MG63 (cell line): ENCODE data around the gene TBC1D22B. TPM values are rescaled to one million over a fixed set of nuclear protein-coding genes. Genes with fewer than 3 reads are reported as not detected.

Experiments
- DNase-seq: peaks from one replicate; pipeline ENCODE4 v3.0.0-alpha.2; 2020
- H3K27me3 ChIP-seq: fragments of 250-450 bp; sonication (Bioruptor Pico); 2 replicates; pipeline ENCODE4 v1.5.1; 2020; ENCODE audit warnings: mild to moderate bottlenecking, moderate library complexity
- H3K36me3 ChIP-seq: fragments of 250-450 bp; sonication (Bioruptor Pico); 2 replicates; pipeline ENCODE4 v1.5.1; 2020; ENCODE audit warnings: mild to moderate bottlenecking, moderate library complexity
- H3K4me3 ChIP-seq: fragments of 250-450 bp; sonication (Bioruptor Pico); 2 replicates; pipeline ENCODE4 v1.5.1; 2020; ENCODE audit warnings: mild to moderate bottlenecking, moderate library complexity
- H3K9me3 ChIP-seq: fragments of 250-450 bp; sonication (Bioruptor Pico); 2 replicates; pipeline ENCODE4 v1.5.1; 2020; ENCODE audit warnings: mild to moderate bottlenecking, moderate library complexity
- total RNA-seq: library from RNA; depleted of rRNA; stranded (reverse); fragments of >200 nt; shearing (Covaris generic); gene quantifications from 2 replicates; pipeline ENCODE4 v1.2.3, GENCODE V29; 2014; ENCODE audit warnings: low replicate concordance; rRNA removed

The TBC1D22B gene, protein sequence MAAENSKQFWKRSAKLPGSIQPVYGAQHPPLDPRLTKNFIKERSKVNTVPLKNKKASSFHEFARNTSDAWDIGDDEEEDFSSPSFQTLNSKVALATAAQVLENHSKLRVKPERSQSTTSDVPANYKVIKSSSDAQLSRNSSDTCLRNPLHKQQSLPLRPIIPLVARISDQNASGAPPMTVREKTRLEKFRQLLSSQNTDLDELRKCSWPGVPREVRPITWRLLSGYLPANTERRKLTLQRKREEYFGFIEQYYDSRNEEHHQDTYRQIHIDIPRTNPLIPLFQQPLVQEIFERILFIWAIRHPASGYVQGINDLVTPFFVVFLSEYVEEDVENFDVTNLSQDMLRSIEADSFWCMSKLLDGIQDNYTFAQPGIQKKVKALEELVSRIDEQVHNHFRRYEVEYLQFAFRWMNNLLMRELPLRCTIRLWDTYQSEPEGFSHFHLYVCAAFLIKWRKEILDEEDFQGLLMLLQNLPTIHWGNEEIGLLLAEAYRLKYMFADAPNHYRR
- 2.4 and 4.4 TPM in 2 replicates for total RNA-seq

DNA sequence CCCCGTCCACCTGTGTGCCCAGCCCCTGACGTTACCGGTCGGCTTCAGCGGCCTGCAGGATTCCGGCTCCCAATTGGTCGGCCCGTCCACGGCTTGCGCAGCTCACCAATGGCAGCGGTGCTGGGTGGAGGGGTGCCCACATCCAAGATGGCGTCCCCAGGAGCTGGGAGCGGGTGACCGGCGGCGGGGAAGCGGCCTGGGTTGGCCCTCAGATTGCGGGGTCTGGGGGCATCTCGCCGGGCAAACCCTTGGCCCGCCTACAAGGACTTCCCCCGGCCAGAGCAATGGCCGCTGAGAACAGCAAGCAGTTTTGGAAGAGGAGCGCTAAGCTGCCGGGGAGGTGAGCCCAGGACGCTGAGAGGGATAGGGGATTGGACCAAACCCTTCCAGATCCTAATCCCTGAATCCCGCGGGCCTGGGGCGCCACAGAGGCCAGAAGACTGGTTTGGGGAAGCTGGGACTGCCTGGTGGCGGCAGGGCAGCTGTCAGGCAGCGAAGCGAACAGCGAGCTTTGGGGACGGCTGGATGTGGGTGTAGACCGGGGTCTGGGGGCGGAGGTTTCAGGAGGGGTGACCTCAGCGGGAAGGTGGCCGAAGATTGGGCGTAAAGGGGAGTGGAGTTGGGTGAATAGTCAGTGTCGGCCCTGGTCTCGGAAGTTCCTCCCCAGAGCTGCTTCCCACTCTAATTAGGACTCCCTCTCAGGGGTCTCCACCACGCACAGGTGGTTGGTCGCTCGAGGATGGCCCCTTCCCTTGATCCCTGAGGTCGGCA is at the start of gene TBC1D22B, which contains the start of gene TMEM217:
TBC1D22B (plus strand) TSS at position 139 of the 771 bp plus-strand sequence; CDS start at position 285, 146 bp downstream.
TMEM217 (minus strand) TSS at position 511 of the 771 bp plus-strand sequence. CDS start 39,114 bp downstream, outside the sequence.
- no peaks in the 10 kb centered on the region for H3K36me3 ChIP-seq
- DNase-seq = peak; percentile 97
- no peaks in the 10 kb centered on the region for H3K27me3 ChIP-seq
- H3K4me3 ChIP-seq = peak within 1 kb of the TSS; percentile 85
- H3K9me3 ChIP-seq = no peaks in the 10 kb centered on the region

DNA sequence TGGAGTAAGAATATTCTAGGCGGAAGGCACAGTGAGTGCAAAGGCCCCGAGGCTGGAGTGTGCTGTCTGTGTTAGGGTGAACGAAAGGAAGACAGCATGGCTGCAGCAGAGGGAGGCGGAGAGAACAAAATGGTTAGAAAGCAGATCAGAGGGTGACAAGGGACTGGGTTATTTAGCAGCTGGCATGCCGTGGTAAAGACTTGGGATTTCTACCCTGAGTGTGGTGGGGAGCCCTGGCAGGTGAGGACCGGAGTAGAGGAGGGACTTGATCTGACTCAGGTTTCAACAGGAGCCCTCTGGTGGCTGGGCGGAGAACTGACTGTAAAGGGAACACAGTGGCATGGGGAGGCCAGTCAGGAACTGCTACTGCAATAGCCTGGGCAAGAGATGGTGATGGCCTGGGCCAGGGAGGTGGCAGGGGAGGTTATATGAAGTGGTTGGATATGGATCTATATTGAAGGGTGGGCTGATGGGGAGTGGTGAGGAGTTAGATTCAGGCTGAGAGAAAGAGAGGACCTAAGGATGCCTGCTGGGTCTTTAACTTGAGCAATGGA is 49.6 kb upstream of the TBC1D22B start:
- no peaks in the 10 kb centered on the region for H3K9me3 ChIP-seq
- no peak overlapping the region for H3K4me3 ChIP-seq
- peak; percentile 74 for DNase-seq
- H3K36me3 ChIP-seq = no peaks in the 10 kb centered on the region
- H3K27me3 ChIP-seq = no peaks in the 10 kb centered on the region

DNA sequence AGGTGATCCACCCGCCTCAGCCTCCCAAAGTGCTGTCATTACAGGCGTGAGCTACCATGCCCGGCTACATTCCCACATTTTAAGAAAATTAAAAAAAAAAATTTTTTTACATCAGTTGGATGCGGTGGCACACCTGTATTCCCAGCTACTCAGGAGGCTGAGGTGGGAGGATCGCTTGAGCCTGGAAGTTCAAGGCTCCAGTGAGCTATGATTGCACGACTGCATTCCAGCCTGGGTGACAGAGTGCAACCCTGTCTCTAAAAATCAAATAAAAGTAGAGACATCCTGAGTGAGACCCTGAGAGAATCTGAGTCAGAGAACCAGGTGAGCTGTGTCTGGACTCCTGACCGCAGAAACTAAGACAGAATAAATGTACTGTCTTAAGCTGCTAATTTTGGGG is 48.8 kb upstream of the TBC1D22B start:
- no peak for DNase-seq
- Histone ChIP-seq H3K9me3 (no peaks in the 10 kb centered on the region), H3K4me3 (no peak overlapping the region), H3K36me3 (no peaks in the 10 kb centered on the region), H3K27me3 (no peaks in the 10 kb centered on the region)

DNA sequence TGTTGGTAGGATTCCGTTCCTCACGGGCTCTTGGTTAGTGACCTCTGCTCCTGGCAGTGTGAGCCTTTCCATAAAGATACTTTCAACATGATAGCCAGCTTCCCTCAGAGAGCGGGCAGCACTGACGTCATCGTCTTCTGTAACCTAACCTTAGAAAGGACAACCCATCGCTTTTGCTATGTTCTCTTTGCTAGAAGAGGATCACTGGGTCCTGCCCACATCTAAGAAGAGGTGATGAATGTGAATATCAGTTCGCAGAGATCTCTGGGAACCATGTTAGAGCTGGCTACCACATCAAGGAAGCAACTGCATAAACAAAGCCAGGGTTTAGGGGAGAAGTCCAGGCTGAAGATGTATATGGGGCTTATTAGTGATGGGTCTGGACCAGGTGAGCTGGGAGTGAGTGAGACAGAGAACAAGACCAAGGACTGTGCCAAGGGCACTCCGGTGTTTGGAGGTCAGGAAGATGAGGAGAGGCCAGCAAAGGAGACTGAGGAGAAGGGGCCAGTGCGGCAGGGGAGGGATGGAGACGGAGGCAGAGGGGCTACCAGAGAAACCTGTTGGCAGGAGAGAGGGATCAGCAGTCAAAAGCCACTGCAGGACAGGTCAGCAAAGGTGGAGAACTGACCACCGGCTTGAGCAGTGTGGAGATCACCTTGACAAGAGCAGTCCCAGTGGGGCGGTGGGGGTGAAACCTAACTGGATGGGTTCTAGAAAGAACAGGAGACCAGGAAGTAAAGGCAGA is 47.9 kb upstream of the TBC1D22B start:
- DNase-seq = no peak

DNA sequence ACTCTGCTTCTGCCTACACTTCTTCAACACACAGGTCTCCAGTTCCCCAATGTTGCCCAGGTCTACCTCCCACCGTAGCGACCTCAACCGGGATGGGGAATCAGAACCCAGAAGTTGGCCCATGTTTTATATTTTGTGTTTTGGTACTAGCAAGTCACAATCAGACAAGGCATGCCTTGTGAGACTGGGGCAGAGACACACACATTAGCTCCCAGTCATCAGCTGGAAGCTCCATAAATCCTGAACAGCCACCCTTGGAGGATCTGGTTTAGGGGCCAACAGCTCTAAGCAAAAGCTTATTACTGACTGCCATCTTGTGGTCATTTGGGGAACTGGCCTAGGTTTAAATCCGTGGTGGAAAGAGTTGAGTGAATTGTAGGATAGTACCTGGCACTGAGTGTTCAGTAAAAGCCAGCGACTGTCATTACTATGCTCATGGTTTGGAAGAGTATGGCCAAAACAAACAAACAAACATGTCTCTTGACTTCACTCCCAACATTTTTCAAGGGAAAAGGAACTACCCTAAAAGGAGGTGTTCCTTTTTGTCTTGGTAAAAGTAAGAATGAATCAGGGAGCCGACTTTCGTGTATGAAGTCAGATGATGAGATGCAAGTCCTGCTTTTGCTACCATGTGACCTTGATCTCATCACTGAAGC is 47.1 kb upstream of the TBC1D22B start:
- Histone ChIP-seq H3K36me3 (no peaks in the 10 kb centered on the region), H3K4me3 (no peak overlapping the region), H3K9me3 (no peaks in the 10 kb centered on the region), H3K27me3 (no peaks in the 10 kb centered on the region)
- peak; percentile 64 for DNase-seq

More for the DNA sequence above, 47.9 kb upstream of the TBC1D22B start:
- no peaks in the 10 kb centered on the region for H3K9me3 ChIP-seq
- no peaks in the 10 kb centered on the region for H3K27me3 ChIP-seq
- no peaks in the 10 kb centered on the region for H3K36me3 ChIP-seq
- H3K4me3 ChIP-seq = no peak overlapping the region

DNA sequence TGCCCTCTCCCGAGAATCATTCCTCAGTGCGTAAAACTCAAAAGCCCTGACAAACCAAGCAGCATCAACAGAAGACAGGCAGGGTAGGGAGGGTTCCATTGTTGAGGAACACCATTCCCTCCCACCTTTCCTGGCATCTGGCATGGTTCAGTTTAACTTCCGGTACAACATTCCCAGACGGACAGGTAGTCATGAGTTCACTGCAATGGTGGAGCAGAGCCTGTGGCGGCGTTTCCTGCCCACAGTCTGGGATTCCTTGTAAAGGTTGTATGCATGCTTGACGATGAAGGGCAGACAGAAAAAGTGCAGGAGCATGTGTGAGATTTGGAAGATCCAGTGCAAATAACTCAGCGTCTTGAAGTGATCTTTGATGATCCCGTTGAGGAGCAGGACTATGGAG is 45.3 kb upstream of the TBC1D22B start:
- Histone ChIP-seq H3K36me3 (no peaks in the 10 kb centered on the region), H3K9me3 (no peaks in the 10 kb centered on the region), H3K27me3 (no peaks in the 10 kb centered on the region), H3K4me3 (no peak overlapping the region)
- no peak for DNase-seq

DNA sequence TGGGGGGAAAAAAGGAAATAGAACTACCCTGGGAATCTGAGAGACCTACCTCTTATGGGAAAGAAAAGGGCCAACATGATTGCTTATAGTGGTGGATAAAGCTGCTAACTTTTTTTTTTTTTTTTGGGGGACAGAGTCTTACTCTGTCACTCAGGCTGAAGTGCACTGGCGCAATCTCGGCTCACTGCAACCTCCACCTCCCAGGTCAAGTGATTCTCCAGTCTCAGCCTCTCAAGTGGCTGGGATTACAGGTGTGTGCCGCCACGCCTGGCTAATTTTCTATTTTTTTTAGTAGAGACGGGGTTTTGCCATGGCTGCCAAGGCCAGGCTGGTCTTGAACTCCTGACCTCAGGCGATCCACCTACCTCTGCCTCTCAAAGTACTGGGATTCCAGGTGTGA is 39.5 kb upstream of the TBC1D22B start:
- DNase-seq = no peak
- H3K9me3 ChIP-seq = no peaks in the 10 kb centered on the region
- no peaks in the 10 kb centered on the region for H3K27me3 ChIP-seq
- H3K4me3 ChIP-seq = no peak overlapping the region
- H3K36me3 ChIP-seq = no peaks in the 10 kb centered on the region

DNA sequence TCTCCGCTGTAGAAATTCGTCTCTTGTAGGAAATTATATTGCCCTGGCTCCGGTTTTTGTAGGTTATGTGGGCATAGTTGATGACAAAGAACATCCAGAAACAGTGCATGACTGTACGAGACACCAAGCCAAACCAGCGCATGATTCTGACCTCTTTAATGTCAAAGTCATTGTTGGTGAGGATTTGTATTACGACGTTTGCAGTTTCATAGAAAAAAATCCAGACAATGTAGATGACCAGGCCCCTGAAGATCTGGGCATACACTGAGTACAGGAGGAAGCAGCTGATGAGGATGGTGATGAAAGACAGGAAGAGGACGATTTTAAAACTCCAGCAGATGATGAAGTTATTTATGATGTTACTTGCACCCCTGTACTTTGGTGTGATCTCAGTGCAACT is 39.1 kb upstream of the TBC1D22B start:
- no peak for DNase-seq
- H3K4me3 ChIP-seq = no peak overlapping the region
- no peaks in the 10 kb centered on the region for H3K36me3 ChIP-seq
- H3K9me3 ChIP-seq = no peaks in the 10 kb centered on the region
- no peaks in the 10 kb centered on the region for H3K27me3 ChIP-seq

DNA sequence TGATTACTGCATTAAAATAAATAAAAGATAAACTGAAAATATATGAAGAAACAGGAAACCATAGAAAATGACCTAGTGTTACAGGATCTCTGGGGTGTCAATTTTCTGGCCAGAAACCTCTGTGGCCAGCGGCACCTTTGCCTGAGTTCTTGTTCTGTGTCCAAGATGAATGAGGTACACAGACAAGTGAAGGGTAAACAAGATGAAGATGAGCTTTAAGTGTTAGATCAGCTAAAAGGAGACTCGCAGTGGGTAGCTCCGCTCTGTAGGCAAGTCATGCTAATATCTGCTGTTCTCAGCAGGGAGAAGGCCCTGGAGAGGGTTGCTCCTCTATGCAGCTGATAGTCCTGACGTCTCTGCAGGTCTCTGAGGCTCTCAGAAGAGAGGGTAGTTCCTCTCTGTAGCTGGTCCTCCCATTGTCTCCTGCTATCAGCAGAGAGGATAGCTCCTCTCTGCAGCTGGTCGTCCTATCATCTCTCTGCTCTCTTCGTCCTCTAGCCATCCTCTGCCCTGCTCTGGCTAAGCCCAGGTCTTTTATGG is 35.9 kb upstream of the TBC1D22B start:
- Histone ChIP-seq H3K4me3 (no peak overlapping the region), H3K36me3 (no peaks in the 10 kb centered on the region), H3K27me3 (no peaks in the 10 kb centered on the region), H3K9me3 (no peaks in the 10 kb centered on the region)
- DNase-seq = no peak

DNA sequence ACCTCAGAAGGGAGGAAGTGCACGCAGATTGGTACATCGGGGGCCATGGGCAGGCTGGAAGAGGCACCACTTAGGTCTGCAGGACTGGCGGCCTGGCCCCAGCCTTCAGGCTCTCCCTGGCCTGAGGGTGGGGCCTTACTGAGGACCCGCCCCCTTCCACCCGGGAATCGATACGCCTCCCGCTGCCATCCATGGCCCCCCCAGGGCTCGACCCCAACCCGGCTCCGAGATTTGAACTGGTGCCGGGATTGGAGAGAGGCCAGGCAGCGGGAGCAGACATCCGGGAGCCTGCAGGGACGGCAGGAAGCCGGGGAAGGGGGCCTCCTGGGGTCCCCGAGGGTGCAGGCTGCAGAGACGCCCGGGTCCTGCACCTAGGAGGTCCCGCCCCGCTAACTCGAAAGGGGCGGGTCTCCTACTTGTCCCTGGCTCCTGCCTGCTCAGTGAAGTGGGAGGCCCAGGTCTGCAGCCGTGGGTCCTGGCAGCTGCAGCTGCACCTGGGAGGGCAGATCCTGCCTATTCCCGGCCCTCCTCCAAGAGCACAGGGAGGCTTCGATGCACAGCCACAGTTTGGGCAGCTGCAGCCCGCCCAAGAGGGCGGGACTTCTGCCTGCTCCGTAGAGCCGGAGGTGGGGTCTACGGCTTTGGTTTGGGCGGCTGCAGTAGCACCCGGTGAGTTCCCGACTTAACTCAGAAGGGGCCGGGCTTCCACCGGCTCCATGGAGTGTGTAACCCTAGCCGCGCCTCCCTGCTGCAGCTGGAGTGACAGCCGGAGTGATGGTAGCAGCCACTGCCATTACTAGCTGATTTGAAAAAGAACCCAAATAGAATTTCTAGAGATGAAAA is 35.2 kb upstream of the TBC1D22B start:
- DNase-seq = peak; percentile 75
- no peaks in the 10 kb centered on the region for H3K9me3 ChIP-seq
- H3K27me3 ChIP-seq = no peaks in the 10 kb centered on the region
- H3K36me3 ChIP-seq = no peaks in the 10 kb centered on the region
- peak overlapping the region; percentile 39 for H3K4me3 ChIP-seq

DNA sequence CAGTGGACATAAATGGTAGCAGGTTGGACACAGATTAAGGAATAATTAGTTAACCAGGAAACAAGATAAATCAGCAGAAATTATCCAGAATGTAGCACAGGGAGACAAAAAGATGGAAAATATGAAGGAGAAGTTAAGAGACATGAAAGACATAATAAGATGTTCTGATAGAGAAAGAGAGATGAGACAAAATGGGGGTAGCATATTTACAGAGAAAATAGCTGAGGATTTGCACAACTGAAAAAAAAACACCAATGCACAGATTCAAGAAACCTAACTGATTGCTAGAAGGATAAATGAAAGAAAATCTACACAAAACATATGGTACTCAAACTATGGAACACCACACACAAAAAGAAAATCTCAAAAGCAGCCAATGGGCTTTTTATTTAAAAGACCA is 34.6 kb upstream of the TBC1D22B start:
- no peaks in the 10 kb centered on the region for H3K36me3 ChIP-seq
- no peak for DNase-seq
- no peaks in the 10 kb centered on the region for H3K9me3 ChIP-seq
- H3K4me3 ChIP-seq = peak overlapping the region; percentile 39
- no peaks in the 10 kb centered on the region for H3K27me3 ChIP-seq

DNA sequence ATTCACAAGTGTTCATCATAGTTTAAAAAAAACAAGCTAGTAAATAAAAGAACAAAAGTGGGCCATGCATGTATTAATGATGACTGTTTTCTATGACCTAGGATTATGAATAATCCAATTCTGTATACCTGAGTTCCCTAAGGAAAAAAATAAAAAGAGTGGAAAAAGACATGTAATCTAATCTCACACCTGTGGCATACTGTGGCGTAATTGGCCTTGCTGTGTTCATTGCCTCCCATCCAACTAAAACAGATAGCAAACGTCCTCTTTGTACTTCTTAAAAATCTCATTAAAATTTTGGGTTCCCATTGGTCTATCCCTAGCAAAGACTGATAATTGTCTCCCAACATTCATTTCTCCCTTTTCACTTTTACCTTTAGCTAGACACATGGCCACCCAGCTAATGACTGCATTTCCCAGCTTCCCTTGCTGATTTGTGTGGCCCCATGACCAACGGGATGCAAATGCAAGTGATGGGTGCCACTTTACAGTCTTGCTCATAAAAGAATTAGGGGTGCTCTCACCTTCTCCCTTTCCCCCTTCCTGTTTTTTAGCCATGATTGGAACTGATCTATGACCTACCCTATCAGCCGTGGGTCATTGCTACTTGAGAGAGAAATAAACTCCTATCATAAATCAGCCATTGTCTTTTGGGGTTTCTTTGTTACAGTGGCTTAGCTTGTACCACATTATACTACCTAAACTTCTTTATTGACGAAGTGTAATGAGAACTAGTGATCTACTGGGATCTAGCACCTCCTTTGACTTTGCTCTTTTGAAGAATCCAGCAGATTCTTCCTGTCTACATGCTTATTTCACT is 32.0 kb upstream of the TBC1D22B start:
- no peaks in the 10 kb centered on the region for H3K27me3 ChIP-seq
- DNase-seq = no peak
- no peaks in the 10 kb centered on the region for H3K9me3 ChIP-seq
- H3K4me3 ChIP-seq = no peak overlapping the region
- H3K36me3 ChIP-seq = no peaks in the 10 kb centered on the region

DNA sequence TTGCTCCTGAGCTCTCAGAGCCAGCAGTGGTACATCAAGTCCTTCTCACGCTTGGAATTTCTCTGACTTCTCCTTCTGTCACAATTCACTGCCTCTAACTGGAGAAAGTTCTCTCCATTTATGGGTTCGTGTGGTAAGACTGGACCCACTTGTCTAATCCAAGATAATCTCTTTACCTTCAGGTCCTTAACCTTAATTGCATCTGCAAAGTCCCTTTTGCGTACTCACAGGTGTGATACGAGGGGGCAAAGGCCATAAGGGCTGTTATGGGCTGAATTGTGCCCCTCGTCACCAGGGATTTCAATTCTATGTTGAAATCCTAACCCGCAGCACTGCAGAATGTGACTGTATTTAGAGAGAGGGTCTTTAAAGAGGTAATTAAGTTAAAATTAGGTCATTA is 27.5 kb upstream of the TBC1D22B start:
- no peaks in the 10 kb centered on the region for H3K27me3 ChIP-seq
- no peak overlapping the region for H3K4me3 ChIP-seq
- no peak for DNase-seq
- H3K9me3 ChIP-seq = no peaks in the 10 kb centered on the region
- H3K36me3 ChIP-seq = no peaks in the 10 kb centered on the region

DNA sequence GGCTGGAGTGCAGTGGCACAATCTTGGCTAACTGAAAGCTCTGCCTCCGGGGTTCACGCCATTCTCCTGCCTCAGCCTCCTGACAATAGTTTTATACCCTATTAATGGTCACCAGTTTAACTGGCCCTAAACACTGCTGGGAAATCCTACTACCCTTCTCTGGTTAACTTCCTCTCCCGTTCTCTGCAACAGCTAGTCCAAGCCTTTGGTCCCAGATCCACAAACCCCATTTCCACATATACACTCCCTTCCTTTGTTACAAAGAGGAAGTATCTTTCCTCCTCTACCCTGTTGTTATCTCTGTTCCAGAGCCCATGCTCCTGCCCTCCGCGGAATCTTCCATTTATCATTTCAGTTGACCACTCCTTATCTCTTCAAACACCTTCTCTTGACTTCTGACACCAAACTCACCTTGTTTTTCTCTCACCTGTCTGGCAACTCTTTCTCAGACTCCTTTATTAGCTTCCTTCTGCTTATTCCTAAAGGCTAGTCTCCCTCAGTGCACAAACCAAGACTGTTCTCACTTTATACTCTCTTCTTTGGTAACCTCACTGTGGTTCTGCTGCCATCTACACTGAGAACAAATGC is 25.0 kb upstream of the TBC1D22B start:
- no peak for DNase-seq
- no peaks in the 10 kb centered on the region for H3K9me3 ChIP-seq

More for the DNA sequence above, 25.0 kb upstream of the TBC1D22B start:
- H3K4me3 ChIP-seq = no peak overlapping the region
- H3K27me3 ChIP-seq = no peaks in the 10 kb centered on the region
- no peaks in the 10 kb centered on the region for H3K36me3 ChIP-seq
